ENCODE results near the gene FKBP1B.
"Not testable (repeated sequence)": the region's sequence is repeated elsewhere in the genome, so short reads cannot be mapped to it uniquely, and the experiment has no call there.

The FKBP1B gene

DNA sequence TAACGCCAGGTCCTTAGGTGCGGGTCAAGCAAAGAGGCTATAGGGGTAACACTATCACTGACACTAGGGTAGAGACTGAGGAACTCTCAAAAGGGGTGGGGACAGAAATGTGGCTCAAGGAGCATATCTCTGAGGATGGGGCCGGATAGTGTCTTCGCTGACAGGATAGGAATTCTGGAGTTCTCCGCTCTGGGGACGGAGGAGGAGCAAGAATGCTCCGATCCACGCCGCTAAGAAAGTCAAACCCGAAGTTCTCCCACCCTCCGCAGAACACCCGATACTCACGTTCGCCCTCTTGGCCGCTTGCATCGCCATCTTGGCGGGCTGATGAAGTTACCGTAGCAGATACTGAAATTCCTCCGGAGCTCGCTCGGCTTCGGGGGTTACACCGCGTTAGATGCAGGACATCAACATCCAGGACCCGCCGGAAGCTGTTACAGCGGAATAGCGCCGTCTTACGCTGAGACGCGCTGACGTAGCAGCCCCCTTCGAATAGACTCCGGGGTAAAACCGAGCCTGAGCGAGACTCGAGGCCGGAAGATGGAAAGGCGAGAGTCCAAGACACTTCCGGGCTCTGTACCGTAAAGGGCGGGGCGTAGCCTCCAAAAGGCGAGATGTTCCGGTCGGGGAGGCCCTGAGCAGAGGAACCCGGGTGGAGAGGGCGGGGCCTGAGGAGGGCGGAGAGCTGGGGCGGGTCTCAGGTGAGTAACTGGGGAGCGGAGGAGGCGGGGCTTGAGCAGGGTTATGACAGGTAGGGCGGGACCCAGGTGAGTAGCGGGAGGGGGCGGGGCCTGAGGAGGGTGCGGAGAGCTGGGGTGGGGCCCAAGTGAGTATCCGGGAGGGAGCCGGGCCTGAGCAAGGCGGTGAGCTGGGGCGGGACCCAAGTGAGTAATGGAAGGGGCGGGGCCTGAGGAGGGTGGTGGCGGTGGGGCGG, 26.6 kb downstream of the FKBP1B start, which contains the start of gene SF3B6:
Gene SF3B6, minus strand, starts transcription at position 412 of the 934 bp plus-strand sequence. Its CDS starts 97 bp downstream, at position 315.
- peak; percentile 94 for ATAC-seq
- peak within 1 kb of the TSS; percentile 96 for H3K27ac Mint-ChIP-seq

DNA sequence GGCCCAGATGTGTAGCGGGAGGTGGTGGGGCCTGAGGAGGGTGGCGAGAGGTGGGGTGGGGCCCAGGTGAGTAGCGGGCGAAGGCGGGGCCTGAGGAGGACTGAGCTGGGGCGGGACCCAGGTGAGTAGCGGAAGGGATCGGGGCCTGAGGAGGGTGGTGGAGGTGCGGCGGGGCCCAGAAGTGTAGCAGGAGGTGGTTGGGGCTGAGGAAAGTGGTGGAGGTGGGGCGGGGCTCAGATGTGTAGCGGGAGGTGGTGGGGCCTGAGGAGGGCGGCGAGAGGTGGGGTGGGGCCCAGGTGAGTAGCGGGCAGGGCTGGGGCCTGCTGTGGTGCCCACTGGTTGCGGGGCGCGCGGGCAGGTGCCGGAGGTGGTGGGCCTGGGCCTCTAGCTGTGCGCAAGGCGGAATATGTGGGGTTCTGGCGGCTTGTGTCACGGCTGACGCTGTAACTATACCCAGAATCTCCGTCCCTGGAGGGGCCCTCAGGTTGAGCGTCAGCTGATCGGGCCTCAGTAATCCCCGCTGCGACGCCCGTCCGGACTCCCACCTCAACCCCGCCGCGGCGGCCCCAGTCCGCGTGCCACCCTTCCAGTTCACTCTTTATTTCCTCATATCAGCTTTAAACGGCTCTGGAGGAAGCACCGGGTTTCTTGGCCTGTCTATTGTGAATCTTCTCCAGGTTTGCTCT, 27.5 kb downstream of the FKBP1B start:
- Mint-ChIP-seq H3K4me1 (peaks cover 37% of the 10 kb centered on the region), H3K36me3 (peaks cover 64% of the 10 kb centered on the region), H3K9me3 (no peaks in the 10 kb centered on the region), H3K4me3 (peak overlapping the region; percentile 92), H3K27ac (peak overlapping the region; percentile 96)
- DNase-seq (ENCODE audit: low spot score in 2 of 2) (no peak), ATAC-seq (peak; percentile 38)

More for the DNA sequence above, 26.6 kb downstream of the FKBP1B start, which contains the start of gene SF3B6:
- peaks cover 37% of the 10 kb centered on the region for H3K4me1 Mint-ChIP-seq
- H3K36me3 Mint-ChIP-seq: peaks cover 61% of the 10 kb centered on the region
- no peaks in the 10 kb centered on the region for H3K9me3 Mint-ChIP-seq
- peak; percentile 93 to 100 for DNase-seq (ENCODE audit: low spot score in 2 of 2)
- H3K4me3 Mint-ChIP-seq: peak within 1 kb of the TSS; percentile 92

DNA sequence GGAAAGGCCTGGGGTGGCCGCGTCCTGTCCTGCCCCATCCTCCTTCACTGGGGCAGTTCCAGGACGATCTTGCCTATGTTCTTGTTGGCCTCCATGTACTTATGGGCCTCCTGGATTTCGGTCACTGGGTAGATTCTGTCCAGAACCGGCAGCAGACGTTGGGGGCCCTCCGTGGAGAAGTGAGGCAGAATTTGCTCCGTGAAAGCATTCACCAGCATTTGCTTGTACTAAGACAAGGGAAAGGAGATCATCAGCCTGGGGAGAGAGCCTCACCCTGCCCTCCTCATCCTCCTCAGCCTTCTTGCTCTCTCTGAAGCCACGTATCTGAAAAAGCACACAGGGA, 28.0 kb downstream of the FKBP1B start:
- no peak for ATAC-seq

DNA sequence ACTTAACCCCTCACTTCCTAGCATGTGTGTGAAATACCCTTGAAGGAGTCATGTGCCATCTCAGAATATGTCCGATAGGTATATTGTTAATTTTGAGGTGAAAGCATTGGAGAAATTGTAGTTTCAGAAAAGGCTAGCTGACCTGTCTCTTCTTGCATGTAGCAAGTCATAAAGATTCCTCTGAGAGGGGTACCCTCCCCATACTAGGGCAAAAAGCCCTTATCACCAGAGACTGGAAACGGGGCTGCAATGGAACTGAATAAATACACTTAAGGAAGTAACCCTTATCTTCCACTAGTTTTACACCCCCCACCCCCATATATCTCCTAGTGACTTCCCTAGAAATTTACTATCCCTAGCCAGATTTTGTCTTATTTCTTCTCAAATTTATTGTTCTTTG, 28.3 kb downstream of the FKBP1B start:
- DNase-seq (ENCODE audit: low spot score in 2 of 2) (no peak), ATAC-seq (no peak)
- Mint-ChIP-seq H3K4me1 (peaks cover 32% of the 10 kb centered on the region), H3K4me3 (peak overlapping the region; percentile 92), H3K36me3 (peaks cover 55% of the 10 kb centered on the region), H3K27ac (peak overlapping the region; percentile 96), H3K9me3 (no peaks in the 10 kb centered on the region)

More for the DNA sequence above, 28.0 kb downstream of the FKBP1B start:
- Mint-ChIP-seq H3K36me3 (peaks cover 58% of the 10 kb centered on the region), H3K9me3 (no peaks in the 10 kb centered on the region), H3K4me1 (peaks cover 32% of the 10 kb centered on the region), H3K27ac (peak overlapping the region; percentile 96), H3K4me3 (peak overlapping the region; percentile 92)
- no peak for DNase-seq (ENCODE audit: low spot score in 2 of 2)

DNA sequence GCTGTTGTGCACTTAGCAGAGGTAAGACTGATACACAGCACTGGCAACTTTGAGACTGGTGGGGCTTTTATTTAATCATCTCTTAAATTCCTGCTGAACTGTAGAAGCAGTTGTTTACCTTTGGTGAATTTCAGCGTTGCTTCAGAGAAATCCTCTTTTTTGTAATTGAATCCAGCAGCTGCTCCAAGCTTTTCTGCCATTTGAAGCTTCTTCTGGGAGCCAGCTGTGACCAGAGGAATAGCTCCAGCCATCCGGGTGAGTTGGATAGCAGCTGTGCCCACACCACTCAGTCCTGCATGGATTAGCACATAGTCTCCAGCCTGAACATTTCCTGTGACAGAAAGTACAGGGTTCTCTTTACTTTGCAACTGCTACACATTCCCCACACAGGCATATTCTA, 31.2 kb downstream of the FKBP1B start:
- DNase-seq (ENCODE audit: low spot score in 2 of 2): no peak
- no peak overlapping the region for H3K27ac Mint-ChIP-seq
- no peak for ATAC-seq
- no peaks in the 10 kb centered on the region for H3K9me3 Mint-ChIP-seq
- H3K4me1 Mint-ChIP-seq: peaks cover 21% of the 10 kb centered on the region
- no peak overlapping the region for H3K4me3 Mint-ChIP-seq
- H3K36me3 Mint-ChIP-seq: peaks cover 32% of the 10 kb centered on the region

DNA sequence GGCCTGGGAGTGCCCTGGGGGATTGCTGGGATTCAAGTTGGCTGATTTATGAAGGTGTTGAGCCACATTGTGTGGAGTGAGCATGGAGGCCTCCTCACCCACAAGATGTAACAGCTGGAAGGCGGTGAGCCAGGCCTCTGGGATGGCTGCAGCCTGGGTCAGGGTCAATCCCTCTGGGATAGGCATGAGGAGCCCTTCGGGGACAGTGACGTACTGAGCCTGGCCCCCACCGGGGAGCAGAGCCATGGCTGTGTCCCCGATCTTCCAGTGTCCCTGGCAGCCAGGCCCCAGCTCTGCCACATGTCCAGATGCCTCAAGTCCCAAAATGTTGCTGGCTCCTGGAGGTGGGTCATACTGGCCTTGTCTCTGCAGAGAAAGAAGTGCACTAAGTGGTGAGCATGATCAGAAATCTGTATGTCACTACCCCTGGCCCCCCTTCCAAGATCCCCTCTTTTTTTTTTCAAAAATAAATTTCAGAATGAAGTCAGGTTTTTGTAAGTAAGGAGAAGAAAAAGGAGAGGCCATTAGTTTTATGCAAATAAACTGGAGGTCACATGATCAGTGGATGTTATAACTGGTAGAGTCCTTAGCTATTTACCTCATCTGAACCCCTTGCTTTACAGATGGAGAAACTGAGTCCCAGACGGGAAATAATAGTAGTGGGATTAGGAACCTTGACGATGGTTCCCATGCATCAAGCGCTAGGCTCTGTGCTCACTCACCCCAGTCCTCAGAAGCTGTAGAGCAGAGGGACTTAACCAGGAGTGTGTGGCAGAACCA, 33.4 kb downstream of the FKBP1B start:
- no peaks in the 10 kb centered on the region for H3K9me3 Mint-ChIP-seq
- H3K27ac Mint-ChIP-seq: peak overlapping the region; percentile 45
- H3K4me1 Mint-ChIP-seq: peaks cover 13% of the 10 kb centered on the region

DNA sequence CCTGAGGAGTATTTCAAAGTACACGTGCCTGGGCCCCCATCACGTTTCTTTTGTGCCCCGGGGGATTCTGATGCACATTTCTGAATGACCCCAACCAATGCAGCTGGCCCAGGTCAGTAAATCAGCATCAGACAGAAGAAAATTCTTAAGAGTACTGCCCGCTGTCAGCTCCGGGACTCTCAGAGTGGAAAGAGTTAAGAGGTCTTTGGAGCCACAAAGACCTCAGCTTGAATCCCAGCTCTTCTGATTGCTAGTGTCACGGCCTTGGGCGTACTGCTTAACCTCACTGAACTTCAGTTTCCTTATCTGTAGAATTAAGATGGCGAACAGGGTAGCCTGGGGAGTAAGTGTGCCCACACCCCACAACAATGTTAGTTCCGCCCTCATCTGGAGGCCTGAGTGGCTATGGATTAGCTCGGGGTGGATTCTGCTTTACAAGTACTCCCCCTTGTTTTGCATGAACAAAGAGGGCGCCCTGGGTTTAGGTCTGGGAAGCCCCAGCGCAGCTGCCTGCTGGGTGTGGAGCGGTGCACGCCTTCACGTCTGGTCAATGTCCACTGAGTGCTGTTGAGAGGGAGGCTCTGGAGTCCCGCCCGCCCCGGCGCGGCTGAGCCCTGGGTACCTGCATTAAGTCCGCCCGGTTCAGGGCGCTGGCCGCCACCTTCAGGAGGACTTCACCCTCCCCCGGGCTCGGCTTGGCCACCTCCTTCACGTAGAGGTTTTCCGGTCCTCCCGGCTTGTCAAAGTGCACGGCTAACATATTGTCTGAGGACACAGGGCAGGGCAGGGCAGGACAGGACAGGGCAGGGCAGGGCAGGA, 34.2 kb downstream of the FKBP1B start:
- Mint-ChIP-seq H3K4me3 (peak overlapping the region; percentile 76), H3K9me3 (no peaks in the 10 kb centered on the region), H3K27ac (peak overlapping the region; percentile 45), H3K4me1 (peaks cover 13% of the 10 kb centered on the region), H3K36me3 (peaks cover 29% of the 10 kb centered on the region)
- DNase-seq (ENCODE audit: low spot score in 2 of 2) (no peak), ATAC-seq (peak; percentile 70)

More for the DNA sequence above, 33.4 kb downstream of the FKBP1B start:
- Mint-ChIP-seq H3K4me3 (peak overlapping the region; percentile 76), H3K36me3 (peaks cover 23% of the 10 kb centered on the region)
- DNase-seq (ENCODE audit: low spot score in 2 of 2): no peak
- no peak for ATAC-seq

DNA sequence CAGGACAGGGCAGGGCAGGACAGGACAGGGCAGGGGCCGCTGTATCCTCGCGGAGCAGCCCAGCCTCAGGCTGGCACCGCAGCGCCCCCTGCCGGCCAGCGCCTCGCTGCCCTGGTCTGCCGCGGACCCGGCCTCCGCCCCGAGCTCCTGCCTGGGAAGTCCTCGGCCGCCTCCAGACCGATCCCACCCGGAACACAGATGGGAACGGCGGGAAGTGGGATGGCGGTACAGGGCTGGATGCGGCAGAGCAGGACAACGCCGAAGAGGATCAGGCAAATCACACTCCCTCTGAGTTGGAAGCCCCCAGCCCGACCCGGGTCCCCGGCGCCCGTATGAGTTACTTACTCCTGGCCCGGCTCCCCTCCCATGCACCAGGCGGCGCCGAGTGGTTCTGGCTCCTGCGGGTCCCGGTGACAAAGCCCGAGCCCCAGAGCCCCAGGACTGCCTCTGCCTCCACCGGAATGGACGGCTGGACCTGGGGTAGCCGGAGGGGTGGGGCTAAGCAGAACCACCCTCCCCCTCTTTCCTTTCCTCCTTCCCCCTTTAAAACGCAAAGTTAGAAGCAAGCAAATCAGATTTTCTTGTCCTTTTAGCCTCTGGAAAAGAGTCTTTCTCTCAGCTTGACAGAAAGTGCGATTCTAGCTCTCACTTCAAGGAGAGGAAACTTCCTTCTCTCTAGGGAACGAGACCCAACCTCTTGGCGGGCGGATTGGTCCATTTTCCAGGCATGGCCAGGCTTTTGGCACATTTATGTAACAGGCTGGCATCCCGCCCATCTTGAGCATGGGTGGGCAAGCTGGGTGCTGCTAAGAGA, 35.1 kb downstream of the FKBP1B start, which contains the start of gene TP53I3:
Gene TP53I3, minus strand, starts transcription at position 449 of the 814 bp plus-strand sequence. CDS start 508 bp downstream, outside the sequence.
- Mint-ChIP-seq H3K36me3 (peaks cover 35% of the 10 kb centered on the region), H3K4me3 (peak within 1 kb of the TSS; percentile 76), H3K27ac (peak within 1 kb of the TSS; percentile 45), H3K4me1 (peaks cover 13% of the 10 kb centered on the region), H3K9me3 (no peaks in the 10 kb centered on the region)
- ATAC-seq (peak; percentile 97), DNase-seq (ENCODE audit: low spot score in 2 of 2) (peak; percentile 93 to 96)

DNA sequence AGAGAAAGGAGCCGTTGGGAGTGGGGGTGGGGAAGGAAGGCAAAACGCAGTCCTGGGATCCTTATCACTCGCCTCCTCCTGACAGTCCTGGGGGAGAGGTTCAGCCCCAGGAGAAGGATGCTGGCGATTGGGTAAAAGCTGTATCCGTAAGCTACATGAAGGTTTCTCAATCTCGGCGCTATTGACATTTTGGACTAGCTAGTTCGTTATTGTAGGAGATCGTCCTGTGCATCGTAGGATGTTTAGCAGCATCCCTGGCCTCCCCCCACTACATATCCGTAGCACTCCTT, 35.6 kb downstream of the FKBP1B start:
- Mint-ChIP-seq H3K4me3 (peak overlapping the region; percentile 76), H3K36me3 (peaks cover 35% of the 10 kb centered on the region), H3K27ac (peak overlapping the region; percentile 45), H3K4me1 (peaks cover 13% of the 10 kb centered on the region), H3K9me3 (no peaks in the 10 kb centered on the region)
- ATAC-seq (no peak), DNase-seq (ENCODE audit: low spot score in 2 of 2) (no peak)

DNA sequence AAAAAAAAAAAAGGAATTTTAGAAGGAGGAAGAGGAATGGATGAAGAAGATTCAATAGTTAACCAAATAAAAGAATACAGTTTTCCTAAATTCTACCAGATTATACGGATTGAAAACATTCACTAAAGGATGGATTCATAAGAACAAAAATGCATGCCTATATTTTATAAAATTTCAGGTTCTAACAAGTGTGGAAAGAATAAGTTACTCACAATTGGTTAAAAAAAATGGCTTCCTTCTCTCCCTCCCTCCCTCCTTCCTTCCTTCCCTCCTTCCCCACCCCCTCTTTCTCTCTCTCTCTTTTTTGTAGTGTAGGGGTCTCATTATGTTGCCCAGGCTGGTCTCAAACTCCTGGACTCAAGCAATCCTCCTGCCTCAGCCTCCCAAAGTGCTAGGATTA, 36.7 kb downstream of the FKBP1B start:
- DNase-seq (ENCODE audit: low spot score in 2 of 2) (no peak), ATAC-seq (no peak)
- Mint-ChIP-seq H3K4me1 (peaks cover 13% of the 10 kb centered on the region), H3K36me3 (peaks cover 29% of the 10 kb centered on the region), H3K27ac (no peak overlapping the region), H3K9me3 (no peaks in the 10 kb centered on the region), H3K4me3 (no peak overlapping the region)

DNA sequence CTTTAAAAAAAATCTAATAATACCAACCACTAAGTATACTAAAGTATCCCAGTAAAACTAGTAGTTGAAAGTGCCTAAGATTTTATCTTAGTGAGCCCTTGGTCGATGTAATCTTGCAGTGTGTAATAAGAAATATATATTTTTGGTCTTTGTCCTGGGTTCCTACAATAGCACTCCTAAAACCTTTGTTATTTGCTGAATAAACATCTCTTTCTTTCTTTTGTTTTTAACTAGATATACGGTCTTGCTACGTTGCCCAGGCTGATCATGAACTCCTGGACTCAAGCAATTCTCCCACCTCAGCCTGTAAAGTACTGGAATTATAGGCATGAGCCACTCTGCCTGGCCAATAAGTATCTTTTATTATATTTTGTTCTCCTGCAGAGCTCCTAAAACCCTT, 37.5 kb downstream of the FKBP1B start:
- H3K36me3 Mint-ChIP-seq: peaks cover 24% of the 10 kb centered on the region
- ATAC-seq: no peak

DNA sequence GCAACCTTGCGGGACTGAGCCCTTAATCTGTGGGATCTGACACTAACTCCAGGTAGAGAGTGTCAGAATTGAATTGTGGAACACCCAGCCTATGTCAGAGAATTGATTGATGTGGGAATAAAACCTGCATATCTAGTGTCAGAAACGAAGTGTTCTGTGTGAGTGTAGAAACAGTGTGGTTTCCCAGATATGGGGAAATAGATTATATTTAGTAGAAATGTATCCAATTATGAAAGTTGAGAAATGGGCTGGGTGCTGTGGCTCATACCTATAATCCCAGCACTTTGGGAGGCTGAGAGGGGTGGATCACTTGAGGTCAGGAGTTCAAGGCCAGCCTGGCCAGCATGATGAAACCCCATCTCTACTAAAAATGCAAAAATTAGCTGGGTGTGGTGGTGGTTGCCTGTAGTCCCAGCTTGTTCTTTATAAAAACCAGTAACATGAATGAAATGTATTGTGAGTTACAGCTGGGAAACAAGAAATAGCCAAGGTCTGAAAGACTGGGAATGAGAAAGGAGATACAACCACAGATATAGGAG, 39.3 kb downstream of the FKBP1B start:
- H3K9me3 Mint-ChIP-seq: peaks cover 2% of the 10 kb centered on the region
- ATAC-seq: no peak
- peaks cover 23% of the 10 kb centered on the region for H3K36me3 Mint-ChIP-seq
- no peak for DNase-seq (ENCODE audit: low spot score in 2 of 2)
- peaks cover 9% of the 10 kb centered on the region for H3K4me1 Mint-ChIP-seq
- H3K27ac Mint-ChIP-seq: no peak overlapping the region
- H3K4me3 Mint-ChIP-seq: no peak overlapping the region

More for the DNA sequence above, 37.5 kb downstream of the FKBP1B start:
- no peak overlapping the region for H3K4me3 Mint-ChIP-seq
- peaks cover 13% of the 10 kb centered on the region for H3K4me1 Mint-ChIP-seq
- no peak overlapping the region for H3K27ac Mint-ChIP-seq
- no peak for DNase-seq (ENCODE audit: low spot score in 2 of 2)
- no peaks in the 10 kb centered on the region for H3K9me3 Mint-ChIP-seq

DNA sequence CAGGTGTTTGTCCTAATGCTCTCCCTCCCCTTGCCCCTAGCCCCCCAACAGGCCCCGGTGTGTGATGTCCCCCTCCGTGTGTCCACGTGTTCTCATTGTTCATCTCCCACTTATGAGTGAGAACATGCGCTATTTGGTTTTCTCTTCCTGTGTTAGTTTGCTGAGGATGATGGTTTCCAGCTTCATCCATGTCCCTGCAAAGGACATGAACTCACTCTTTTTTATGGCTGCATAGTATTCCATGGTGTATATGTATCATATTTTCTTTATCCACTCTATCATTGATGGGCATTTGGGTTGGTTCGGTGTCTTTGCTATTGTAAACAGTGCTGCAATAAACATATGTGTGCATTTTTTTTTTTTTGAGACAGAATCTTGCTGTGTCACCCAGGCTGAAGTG, 43.7 kb downstream of the FKBP1B start:
- not testable (repeated sequence) for H3K27ac Mint-ChIP-seq; H3K9me3 Mint-ChIP-seq; H3K4me1 Mint-ChIP-seq; DNase-seq (ENCODE audit: low spot score in 2 of 2); H3K4me3 Mint-ChIP-seq; ATAC-seq
- peaks cover 30% of the 10 kb centered on the region for H3K36me3 Mint-ChIP-seq

Data from stimulated activated effector memory CD8-positive, alpha-beta T cell treated with anti-CD3 and anti-CD28 coated beads, Interleukin-12 subunit alpha, Interleukin-12 subunit beta, amount 100 ng/mL, for 72 hours (primary cell).